ENCODE measurements around the gene RARA.

DNA sequence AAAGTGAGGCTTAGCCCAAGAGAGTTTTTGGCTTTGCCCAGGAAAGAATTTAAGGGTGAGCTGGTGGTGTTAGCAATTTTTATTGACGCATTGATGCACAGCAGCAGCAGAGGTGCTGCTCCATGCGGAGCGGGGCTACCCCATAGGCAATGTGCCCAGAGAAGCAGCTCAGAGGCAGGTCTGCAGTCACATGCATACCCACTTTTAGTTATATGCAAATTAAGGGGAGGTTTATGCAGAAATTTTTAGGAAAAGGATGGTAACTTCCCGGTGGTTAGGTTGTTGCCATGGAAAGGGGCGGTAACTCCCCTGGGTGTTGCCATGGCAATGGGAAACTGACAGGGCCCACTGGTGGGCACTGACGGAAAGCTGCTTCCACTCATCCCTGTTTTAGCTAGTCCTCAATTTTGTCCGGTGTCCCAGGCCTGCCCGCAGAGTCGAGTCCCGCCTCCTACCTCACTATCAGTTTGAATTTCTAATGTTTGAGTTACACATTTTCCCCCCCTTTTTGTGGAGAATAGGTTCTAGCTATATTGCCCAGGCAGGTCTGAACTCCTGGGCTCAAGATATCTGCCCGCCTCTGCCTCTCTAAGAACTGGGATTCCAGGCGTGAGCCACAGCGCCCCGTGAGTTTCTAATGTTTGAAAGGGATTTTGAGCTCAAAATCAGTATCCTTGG lies 66.0 kb downstream of the RARA start:
- TF ChIP-seq ZNF274 (IDR thresholded peaks at IDR 0.05; ENCODE audit: low read depth, low read length) (no peak), YY1 (IDR thresholded peaks at IDR 0.05; ENCODE audit: insufficient read depth, insufficient read length) (no peak)
